Measurements from ENCODE around the gene PIR. TPM values are rescaled to one million over a fixed set of nuclear protein-coding genes. Genes with fewer than 3 reads are reported as not detected.

PIR gene
- total RNA-seq, 1 experiment from 2014 or later: 19.7 TPM

GRCh38 chrX:15434205-15434604, 58.9 kb downstream of the PIR start:
- Histone ChIP-seq H3K27me3 (ENCODE audit: control insufficient read depth, insufficient read depth, low read length) (no peaks in the 10 kb centered on the region), H3K4me3 (ENCODE audit: low read depth in 2 of 2, low read length in 2 of 2) (no peak overlapping the region), H3K9me3 (ENCODE audit: control insufficient read depth, insufficient read depth, low read depth, low read length) (no peaks in the 10 kb centered on the region), H3K4me1 (ENCODE audit: control insufficient read depth, insufficient read depth, low read length) (no peaks in the 10 kb centered on the region), H3K36me3 (ENCODE audit: control insufficient read depth, insufficient read depth, low read length) (no peaks in the 10 kb centered on the region), H3K27ac (ENCODE audit: low read length) (no peak overlapping the region)
- intact Hi-C loops (cut with micrococcal nuclease; ENCODE audit: unreplicated experiment): no loop called here
- BruUV-seq (replicated peaks): no TSS peak
- DNase-seq (ENCODE audit: low read depth, low spot score) (no peak), ATAC-seq (no peak)
- in situ Hi-C loops (cut with HindIII; ENCODE audit: low pct_unique_long_range_greater_than_20kb, low sequenced_read_pairs): no loop called here
- ChIA-PET CTCF (no interaction called here), POLR2A (no interaction called here)
- TF ChIP-seq SIN3A (IDR thresholded peaks at IDR 0.05; ENCODE audit: borderline replicate concordance, insufficient read depth, low read depth, low read length) (no peak), TCF7L2 (IDR thresholded peaks at IDR 0.05; ENCODE audit: low read depth, low read length) (no peak), REST (IDR thresholded peaks at IDR 0.05; ENCODE audit: insufficient read depth in 1 of 2, low read depth in 2 of 2, low read length in 1 of 2) (no peak), POLR2AphosphoS5 (IDR thresholded peaks at IDR 0.05; ENCODE audit: low read depth, low read length) (no peak)
- TF ChIP-seq, protein P1, sequence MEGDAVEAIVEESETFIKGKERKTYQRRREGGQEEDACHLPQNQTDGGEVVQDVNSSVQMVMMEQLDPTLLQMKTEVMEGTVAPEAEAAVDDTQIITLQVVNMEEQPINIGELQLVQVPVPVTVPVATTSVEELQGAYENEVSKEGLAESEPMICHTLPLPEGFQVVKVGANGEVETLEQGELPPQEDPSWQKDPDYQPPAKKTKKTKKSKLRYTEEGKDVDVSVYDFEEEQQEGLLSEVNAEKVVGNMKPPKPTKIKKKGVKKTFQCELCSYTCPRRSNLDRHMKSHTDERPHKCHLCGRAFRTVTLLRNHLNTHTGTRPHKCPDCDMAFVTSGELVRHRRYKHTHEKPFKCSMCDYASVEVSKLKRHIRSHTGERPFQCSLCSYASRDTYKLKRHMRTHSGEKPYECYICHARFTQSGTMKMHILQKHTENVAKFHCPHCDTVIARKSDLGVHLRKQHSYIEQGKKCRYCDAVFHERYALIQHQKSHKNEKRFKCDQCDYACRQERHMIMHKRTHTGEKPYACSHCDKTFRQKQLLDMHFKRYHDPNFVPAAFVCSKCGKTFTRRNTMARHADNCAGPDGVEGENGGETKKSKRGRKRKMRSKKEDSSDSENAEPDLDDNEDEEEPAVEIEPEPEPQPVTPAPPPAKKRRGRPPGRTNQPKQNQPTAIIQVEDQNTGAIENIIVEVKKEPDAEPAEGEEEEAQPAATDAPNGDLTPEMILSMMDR (IDR thresholded peaks at IDR 0.05): no peak

GRCh38 chrX:15430584-15430983, 62.5 kb downstream of the PIR start:
- Histone ChIP-seq H3K9me3 (ENCODE audit: control insufficient read depth, insufficient read depth, low read depth, low read length) (no peaks in the 10 kb centered on the region), H3K4me1 (ENCODE audit: control insufficient read depth, insufficient read depth, low read length) (no peaks in the 10 kb centered on the region), H3K27ac (ENCODE audit: low read length) (no peak overlapping the region), H3K27me3 (ENCODE audit: control insufficient read depth, insufficient read depth, low read length) (no peaks in the 10 kb centered on the region), H3K36me3 (ENCODE audit: control insufficient read depth, insufficient read depth, low read length) (no peaks in the 10 kb centered on the region), H3K4me3 (ENCODE audit: low read depth in 2 of 2, low read length in 2 of 2) (no peak overlapping the region)
- in situ Hi-C loops (cut with HindIII; ENCODE audit: low pct_unique_long_range_greater_than_20kb, low sequenced_read_pairs): no loop called here
- DNase-seq (ENCODE audit: low read depth, low spot score) (no peak), ATAC-seq (no peak)
- POLR2A ChIA-PET: no interaction called here
- no TSS peak for BruUV-seq (replicated peaks)
- TF ChIP-seq POLR2AphosphoS5 (IDR thresholded peaks at IDR 0.05; ENCODE audit: low read depth, low read length): no peak
- TF ChIP-seq SIN3A (IDR thresholded peaks at IDR 0.05; ENCODE audit: borderline replicate concordance, insufficient read depth, low read depth, low read length): no peak
- TF ChIP-seq REST (IDR thresholded peaks at IDR 0.05; ENCODE audit: insufficient read depth in 1 of 2, low read depth in 2 of 2, low read length in 1 of 2): no peak
- TF ChIP-seq, protein P1 (IDR thresholded peaks at IDR 0.05): no peak
- no peak for TF ChIP-seq TCF7L2 (IDR thresholded peaks at IDR 0.05; ENCODE audit: low read depth, low read length)
- CTCF ChIA-PET: no interaction called here
- intact Hi-C loops (cut with micrococcal nuclease; ENCODE audit: unreplicated experiment): no loop called here

Measured in Panc1 (cell line).